GM21447 (cell line): ENCODE measurements around the gene TGFBI.
A peak's percentile ranks its signal among the peaks of the same experiment; 100 is the strongest.

Experiments used
- ATAC-seq: cut with Tn5 transposase; IDR thresholded peaks from one replicate; pipeline ENCODE4 v1.9.1; 2021; ENCODE audit not compliant: unreplicated experiment

The TGFBI gene

GRCh38 chr5:136025900-136026299 is 2.9 kb upstream of the TGFBI start:
- no peak for ATAC-seq

GRCh38 chr5:136026636-136027035 is 2.2 kb upstream of the TGFBI start:
- ATAC-seq, result no peak

- no peak for ATAC-seq
These were observed 1.5 kb upstream of the TGFBI start for GRCh38 chr5:136027311-136027710.

- no peak for ATAC-seq
These were observed 698 bp upstream of the TGFBI start for GRCh38 chr5:136028090-136028489.

- ATAC-seq, result no peak
These were observed 1.5 kb downstream of the TGFBI start for GRCh38 chr5:136030252-136030651.

GRCh38 chr5:136030956-136031611 is 2.3 kb downstream of the TGFBI start:
- ATAC-seq, result peak; percentile 86

- no peak for ATAC-seq
These were observed 2.9 kb downstream of the TGFBI start for GRCh38 chr5:136031711-136032110.

GRCh38 chr5:136032564-136032963 is 3.8 kb downstream of the TGFBI start:
- no peak for ATAC-seq

GRCh38 chr5:136033234-136033633 is 4.4 kb downstream of the TGFBI start:
- no peak for ATAC-seq

GRCh38 chr5:136033848-136034247 is 5.1 kb downstream of the TGFBI start:
- no peak for ATAC-seq

- ATAC-seq, result no peak
These were observed 5.7 kb downstream of the TGFBI start for GRCh38 chr5:136034492-136034891.

GRCh38 chr5:136034984-136035383 is 6.2 kb downstream of the TGFBI start:
- ATAC-seq, result no peak

- ATAC-seq, result no peak
These were observed 7.0 kb downstream of the TGFBI start for GRCh38 chr5:136035837-136036236.

- no peak for ATAC-seq
These were observed 7.6 kb downstream of the TGFBI start for GRCh38 chr5:136036293-136036911.

GRCh38 chr5:136037001-136037705 is 8.4 kb downstream of the TGFBI start:
- ATAC-seq, result peak; percentile 84

GRCh38 chr5:136038635-136039034 is 9.8 kb downstream of the TGFBI start:
- no peak for ATAC-seq

GRCh38 chr5:136039202-136039601 is 10.4 kb downstream of the TGFBI start:
- no peak for ATAC-seq

GRCh38 chr5:136040746-136041415 is 12.1 kb downstream of the TGFBI start:
- no peak for ATAC-seq

GRCh38 chr5:136042156-136042555 is 13.4 kb downstream of the TGFBI start:
- no peak for ATAC-seq

GRCh38 chr5:136042665-136043121 is 13.9 kb downstream of the TGFBI start:
- no peak for ATAC-seq

GRCh38 chr5:136043551-136043950 is 14.8 kb downstream of the TGFBI start:
- ATAC-seq, result no peak
